K562 (cell line): Measurements from ENCODE around the gene MYOM3.

Experiments used
- MCM3 ChIP-seq: fragments of 450-650 bp; IDR thresholded peaks from 2 replicates; pipeline ENCODE4 v1.6.1; 2016
- TF ChIP-seq, protein P1 (sequence below), 3 experiments: IDR thresholded peaks in 2 of 3; conservative IDR thresholded peaks in 1 of 3; 2 replicates each; pipeline ENCODE4 v1.5.1; 2011 to 2012; ENCODE audit warnings: low read length in 3 of 3, mild to moderate bottlenecking in 3 of 3, control low read depth in 2 of 3, improper control_type of control experiment in 1 of 3, inconsistent platforms in 1 of 3, low read depth in 1 of 3, mixed read lengths in 1 of 3, moderate library complexity in 1 of 3; ENCODE audit not compliant: insufficient read depth in 2 of 3
- TF ChIP-seq, protein P2 (sequence below): sonication (generic); formaldehyde crosslinking; IDR thresholded peaks from 2 replicates; pipeline ENCODE4 v1.8.0; 2022; ENCODE audit warnings: mild to moderate bottlenecking, missing genetic modification reagents, borderline replicate concordance

DNA sequence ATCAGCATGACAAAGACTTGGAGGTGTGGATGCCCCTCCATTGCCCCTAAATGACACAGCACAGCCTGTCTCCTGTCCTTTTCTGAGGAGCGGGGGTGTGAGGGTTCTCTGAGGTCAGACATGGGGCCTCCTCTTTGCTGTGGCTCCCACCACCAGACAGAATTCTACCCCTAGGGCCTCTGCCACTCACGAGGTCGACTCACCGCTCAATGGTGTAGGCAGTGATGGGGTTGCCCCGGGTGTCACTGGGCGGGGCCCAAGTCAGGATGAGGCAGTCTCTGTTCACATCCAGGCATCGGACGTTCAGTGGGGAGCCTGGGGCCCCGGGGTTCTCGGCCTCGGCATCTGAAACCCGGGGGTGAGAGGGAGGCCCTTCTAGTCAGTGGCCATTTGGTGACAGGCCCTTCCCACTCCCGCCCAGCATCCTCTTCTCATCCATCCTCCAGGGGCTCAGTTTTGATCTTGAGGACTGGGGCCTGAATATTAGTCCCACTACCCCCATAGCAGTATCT is 19.9 kb downstream of the MYOM3 start:
- TF ChIP-seq MCM3: no peak
- TF ChIP-seq, protein P1, sequence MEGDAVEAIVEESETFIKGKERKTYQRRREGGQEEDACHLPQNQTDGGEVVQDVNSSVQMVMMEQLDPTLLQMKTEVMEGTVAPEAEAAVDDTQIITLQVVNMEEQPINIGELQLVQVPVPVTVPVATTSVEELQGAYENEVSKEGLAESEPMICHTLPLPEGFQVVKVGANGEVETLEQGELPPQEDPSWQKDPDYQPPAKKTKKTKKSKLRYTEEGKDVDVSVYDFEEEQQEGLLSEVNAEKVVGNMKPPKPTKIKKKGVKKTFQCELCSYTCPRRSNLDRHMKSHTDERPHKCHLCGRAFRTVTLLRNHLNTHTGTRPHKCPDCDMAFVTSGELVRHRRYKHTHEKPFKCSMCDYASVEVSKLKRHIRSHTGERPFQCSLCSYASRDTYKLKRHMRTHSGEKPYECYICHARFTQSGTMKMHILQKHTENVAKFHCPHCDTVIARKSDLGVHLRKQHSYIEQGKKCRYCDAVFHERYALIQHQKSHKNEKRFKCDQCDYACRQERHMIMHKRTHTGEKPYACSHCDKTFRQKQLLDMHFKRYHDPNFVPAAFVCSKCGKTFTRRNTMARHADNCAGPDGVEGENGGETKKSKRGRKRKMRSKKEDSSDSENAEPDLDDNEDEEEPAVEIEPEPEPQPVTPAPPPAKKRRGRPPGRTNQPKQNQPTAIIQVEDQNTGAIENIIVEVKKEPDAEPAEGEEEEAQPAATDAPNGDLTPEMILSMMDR (IDR thresholded peaks at IDR 0.05 in 2 of 3, conservative IDR thresholded peaks at IDR 0.05 in 1 of 3; ENCODE audit: insufficient read depth in 2 of 3, low read depth in 1 of 3, low read length in 3 of 3): no peak
- TF ChIP-seq, protein P2, sequence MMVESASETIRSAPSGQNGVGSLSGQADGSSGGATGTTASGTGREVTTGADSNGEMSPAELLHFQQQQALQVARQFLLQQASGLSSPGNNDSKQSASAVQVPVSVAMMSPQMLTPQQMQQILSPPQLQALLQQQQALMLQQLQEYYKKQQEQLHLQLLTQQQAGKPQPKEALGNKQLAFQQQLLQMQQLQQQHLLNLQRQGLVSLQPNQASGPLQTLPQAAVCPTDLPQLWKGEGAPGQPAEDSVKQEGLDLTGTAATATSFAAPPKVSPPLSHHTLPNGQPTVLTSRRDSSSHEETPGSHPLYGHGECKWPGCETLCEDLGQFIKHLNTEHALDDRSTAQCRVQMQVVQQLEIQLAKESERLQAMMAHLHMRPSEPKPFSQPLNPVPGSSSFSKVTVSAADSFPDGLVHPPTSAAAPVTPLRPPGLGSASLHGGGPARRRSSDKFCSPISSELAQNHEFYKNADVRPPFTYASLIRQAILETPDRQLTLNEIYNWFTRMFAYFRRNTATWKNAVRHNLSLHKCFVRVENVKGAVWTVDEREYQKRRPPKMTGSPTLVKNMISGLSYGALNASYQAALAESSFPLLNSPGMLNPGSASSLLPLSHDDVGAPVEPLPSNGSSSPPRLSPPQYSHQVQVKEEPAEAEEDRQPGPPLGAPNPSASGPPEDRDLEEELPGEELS (CRISPR knock-in tag): no peak
